ENCODE results near the gene AP5S1.
"Not testable (repeated sequence)": the region's sequence is repeated elsewhere in the genome, so short reads cannot be mapped to it uniquely, and the experiment has no call there.

The AP5S1 gene

DNA sequence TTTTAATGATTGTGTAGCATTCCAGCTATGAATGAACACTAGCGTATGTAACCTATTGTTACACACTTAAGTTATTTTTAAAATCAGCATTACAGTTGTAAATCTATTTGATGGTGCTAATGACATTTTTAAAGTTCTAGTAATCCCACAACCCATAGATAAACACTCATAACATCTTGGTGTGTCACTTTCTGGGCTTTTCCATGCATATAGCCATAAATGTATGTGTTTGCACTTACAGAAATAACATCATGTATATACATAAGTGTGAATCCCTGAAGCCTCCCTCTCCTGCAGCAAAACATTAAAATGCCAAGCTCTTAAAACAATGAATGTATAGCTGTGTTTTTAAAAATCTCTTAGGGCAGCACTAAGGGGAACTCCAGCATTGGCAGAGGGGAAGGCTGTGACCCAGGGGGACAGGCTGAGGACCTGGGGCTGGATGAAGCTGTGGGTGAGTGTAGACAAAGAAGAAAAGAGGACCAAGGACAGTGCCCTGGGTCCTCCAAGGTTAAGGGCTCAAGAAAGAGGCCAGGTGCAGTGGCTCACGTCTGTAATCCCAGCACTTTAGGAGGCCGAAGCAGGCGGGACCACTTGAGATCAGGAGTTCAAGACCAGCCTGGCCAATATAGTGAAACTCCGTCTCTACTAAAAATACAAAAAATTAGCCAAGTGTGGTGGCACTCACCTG is 32.9 kb upstream of the AP5S1 start:
- DNase-seq, result no peak

DNA sequence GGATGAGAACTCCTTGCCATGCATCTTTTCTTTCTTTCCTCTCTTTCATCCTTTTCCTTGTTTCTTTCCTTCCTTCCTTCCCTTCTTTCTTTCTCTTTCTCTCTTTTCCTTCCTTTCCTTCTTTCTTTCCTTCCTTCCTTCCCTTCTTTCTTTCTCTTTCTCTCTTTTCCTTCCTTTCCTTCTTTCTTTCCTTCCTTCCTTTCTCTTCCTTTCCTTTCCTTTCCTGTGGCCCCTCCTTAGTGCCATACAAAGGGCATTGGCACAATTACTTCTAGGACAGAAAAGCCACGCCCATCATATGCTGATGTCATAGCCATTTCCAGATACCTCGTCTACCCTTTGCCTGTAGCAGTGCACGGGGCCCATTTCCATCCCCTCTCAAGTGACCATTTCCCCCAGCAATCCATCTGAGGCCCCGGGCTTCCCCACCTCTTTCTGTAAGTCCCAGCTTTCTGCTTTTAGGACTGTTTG is 31.6 kb upstream of the AP5S1 start:
- DNase-seq, result no peak

DNA sequence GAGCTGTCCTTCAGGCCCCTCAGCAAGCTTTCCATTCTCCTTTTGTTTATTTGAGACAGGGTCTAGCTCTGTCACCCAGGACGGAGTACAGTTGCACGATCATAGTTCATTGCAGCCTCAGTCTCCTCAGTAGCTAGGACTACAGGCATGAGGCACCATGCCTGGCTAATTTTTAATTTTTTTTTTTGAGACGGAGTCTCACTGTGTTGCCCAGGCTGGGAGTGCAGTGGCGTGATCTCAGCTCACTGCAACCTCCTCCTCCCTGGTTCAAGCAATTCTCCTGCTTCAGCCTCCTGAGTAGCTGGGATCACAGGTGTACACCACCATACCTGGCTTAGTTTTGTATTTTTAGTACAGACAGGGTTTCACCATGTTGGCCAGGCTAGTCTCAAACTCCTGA is 31.1 kb upstream of the AP5S1 start:
- DNase-seq, result not testable (repeated sequence)

DNA sequence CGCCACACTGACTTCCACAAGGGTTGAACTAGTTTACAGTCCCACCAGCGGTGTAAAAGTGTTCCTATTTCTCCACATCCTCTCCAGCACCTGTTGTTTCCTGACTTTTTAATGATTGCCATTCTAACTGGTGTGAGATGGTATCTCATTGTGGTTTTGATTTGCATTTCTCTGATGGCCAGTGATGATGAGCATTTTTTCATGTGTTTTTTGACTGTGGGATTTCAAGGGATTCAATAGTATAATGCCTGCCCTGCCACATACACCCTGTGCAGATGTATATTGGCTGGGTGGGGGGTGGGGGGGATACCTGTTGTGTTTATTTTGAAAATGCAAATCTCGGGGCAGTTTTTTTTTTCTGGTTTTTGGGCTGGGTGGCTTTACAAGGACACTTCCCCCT is 26.2 kb upstream of the AP5S1 start:
- not testable (repeated sequence) for DNase-seq

DNA sequence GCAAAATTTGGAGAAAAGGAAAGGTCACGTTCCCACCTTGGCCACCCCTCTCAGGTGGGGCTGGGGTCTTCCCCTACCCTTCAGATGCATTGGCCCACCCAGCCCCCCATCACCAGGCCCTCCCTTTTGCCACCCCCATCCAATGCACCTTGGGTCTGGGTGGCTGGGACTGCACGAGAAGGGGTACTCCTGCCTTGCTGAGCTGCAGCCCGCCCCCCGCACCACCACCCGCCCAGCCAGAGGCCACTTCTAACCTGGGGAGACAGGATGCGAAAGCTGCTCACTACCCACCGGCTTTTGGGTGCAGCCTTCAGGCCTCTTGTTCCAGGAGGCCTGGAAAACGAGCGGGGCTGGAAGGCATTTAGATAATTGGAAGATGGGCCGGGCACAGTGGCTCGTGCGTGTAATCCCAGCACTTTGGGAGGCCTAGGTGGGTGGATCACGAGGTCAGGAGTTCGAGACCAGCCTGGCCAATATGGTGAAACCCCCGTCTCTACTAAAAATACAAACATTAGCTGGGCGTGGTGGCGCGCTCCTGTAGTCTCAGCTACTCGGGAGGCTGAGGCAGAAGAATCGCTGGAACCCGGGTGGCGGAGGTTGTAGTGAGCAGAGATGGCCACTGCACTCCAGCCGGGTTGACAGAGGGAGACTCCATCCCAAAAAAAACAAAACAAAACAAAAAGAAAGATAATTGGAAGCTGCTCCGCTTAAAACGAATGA is 25.5 kb upstream of the AP5S1 start:
- no peak for DNase-seq

DNA sequence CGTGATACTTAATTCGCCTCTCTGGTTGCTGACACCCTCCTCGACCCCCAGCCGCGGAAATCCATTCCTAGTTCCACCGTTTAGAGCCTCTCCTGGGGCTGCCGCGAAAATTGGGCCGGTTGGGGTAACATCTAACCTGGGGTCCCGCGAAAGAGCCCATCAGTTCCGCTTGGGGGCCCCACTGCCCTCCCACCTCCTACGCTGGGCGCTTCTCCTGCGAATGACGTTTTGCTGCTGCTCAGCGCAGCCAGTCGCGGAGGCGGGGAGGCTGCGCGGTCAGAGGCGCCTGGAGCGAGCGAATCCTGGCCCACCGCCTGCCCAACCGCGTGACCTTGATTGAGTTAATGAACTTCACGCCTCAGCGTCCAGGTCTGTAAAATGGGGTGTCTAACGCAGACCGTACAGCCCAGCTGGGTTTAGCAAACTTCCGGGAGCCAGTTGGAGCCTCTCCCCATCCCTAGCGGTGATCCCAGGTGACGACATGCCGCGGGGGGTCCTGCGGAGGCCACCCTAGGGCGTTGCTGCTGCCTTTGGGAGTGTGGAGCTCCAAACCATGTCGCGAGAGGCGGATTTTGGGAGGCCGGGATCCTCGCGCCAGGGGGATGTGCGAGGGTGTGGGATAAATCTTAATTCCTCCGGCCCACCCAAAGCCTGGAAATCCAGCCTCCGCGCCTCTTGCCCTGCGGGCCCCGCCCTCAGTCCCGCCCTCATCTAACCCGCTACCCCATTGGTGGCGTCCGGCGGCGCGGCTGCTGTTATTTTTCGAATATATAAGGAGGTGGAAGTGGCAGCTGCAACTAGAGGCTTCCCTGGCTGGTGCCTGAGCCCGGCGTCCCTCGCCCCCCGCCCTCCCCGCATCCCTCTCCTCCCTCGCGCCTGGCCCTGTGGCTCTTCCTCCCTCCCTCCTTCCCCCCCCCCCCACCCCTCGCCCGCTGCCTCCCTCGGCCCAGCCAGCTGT is 24.6 kb upstream of the AP5S1 start, which contains the start of gene CDC25B:
Gene CDC25B (plus strand): TSS at position 800 of the 958 bp plus-strand sequence. CDS start 222 bp downstream, outside the sequence.
- DNase-seq, result peak; percentile 92

DNA sequence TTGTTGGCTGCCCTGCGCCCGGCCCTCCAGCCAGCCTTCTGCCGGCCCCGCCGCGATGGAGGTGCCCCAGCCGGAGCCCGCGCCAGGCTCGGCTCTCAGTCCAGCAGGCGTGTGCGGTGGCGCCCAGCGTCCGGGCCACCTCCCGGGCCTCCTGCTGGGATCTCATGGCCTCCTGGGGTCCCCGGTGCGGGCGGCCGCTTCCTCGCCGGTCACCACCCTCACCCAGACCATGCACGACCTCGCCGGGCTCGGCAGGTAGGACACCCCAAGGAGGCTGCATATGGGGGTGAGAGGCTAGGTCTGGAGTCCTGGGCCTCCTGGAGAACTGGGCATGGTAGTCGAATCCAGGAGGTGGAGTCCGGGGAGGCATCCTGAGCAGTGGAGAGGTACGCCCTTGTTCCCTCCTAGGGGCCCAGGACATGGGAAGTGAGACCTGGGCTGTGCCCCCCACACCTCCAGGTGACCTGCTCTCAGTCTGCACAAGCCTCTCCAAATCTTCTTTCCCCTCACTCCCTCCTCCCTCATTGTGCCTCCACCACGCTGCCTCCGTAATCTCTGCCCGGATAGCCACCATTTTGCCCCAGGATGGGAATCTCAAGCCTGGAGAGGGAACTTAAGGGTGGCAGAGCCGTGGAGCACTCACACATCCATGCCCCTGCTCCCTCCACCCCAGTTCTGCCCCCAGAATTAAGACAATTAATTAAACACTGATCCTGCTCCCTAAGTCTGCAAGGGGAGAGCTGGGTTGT is 23.7 kb upstream of the AP5S1 start:
- peak; percentile 70 for DNase-seq

DNA sequence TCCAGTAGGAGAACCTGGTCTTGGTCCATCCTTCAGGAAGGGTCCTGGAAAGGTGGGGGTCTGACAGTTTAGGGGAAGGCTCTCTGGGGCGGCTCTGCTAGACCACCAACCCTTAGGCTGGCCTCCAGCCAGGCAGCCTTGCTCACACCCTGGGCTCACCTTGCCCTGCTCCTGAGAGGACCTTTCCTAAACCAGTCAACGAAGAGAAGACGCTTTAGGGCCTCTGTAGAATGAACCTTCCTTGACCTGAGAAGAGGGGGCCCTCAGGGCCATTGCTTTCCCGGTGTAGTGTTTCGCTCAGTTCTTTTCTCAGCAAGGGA is 23.2 kb upstream of the AP5S1 start:
- DNase-seq, result no peak

DNA sequence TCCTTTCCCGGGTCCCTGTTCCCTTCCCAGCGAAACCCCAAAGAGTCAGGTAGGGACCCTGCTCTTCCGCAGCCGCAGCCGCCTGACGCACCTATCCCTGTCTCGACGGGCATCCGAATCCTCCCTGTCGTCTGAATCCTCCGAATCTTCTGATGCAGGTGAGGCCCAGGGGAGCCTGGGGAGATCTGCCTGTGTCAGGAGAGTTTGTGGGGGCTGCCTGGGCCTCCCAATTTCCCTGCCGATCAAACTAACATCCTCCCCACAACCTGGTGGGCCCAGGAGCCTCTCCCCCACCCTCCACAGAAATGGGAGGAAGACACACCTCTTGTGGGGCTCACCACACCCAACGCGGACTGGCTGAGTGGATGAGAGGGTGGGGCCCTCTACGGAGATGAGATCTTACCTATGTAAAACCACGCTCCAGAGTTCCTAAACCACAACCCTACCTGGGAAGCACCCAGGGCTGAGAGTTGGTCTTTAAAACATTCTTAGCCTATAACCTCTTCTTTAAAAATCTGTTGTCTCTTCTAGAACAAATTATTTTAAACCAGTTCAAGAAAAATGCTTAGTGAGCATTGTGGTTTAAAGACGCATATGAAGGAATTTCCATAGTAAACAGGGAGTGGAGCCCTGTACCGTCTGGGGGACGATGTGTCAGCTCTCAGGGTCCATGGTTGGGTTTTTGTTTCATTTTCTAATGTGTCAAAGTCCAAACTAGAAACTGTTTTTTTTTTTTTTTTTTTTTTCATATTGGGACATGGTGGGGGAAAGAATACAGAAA is 22.6 kb upstream of the AP5S1 start:
- DNase-seq, result no peak

DNA sequence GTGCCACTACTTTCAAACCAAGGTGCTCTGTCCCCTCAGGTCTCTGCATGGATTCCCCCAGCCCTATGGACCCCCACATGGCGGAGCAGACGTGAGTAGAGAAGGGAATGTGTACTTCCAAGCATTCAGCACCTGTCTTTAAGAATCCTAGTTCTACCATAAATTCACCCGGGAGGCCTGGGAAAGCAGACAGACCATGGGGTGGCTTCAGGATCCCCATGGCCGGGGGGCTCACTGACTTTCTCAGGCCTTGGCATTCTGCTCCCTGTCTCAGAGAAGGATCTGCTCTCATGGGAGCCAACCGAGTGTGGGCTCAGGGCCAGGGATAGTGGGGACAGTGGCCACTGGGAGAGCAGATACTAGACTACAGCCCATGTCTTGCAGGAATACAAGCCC is 22.0 kb upstream of the AP5S1 start:
- no peak for DNase-seq

DNA sequence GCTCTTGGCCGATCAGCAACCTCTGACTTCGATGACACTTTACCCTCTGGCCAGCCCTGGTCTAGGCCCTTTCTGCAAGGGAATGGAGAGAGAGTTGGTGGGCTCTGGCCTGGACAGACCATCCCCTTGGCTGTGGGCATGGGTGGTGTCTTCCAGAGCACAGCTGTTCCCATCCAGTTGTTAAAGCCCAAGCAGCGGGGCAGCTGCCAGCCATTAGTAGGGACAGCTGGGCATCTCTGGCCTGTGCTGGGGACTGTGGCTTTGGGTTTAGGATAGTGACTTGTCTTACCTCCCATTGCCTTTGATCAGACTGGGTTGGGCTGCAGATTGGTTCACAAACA is 21.5 kb upstream of the AP5S1 start:
- no peak for DNase-seq

DNA sequence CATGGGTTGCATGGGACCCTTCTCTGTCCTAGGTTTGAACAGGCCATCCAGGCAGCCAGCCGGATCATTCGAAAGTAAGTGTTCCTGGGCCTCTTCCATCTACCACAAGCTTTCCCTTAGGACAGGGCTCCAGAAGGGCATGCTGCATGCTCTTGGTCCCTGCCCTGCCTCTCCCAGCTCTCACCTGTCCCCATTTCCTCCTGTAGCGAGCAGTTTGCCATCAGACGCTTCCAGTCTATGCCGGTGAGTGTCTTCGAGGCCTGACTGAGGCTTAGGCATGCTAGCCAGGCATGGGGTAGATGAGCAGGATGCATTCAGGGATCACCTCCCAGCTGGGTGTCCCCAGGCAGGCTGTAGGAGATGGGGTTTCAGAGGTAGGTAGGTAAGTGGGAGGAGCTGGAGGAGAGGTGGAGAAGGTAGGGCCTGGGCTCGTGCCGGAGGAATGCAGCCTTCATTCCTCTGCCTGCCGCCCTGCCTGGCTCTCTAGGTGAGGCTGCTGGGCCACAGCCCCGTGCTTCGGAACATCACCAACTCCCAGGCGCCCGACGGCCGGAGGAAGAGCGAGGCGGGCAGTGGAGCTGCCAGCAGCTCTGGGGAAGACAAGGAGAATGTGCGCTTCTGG is 20.0 kb upstream of the AP5S1 start:
- DNase-seq, result no peak

DNA sequence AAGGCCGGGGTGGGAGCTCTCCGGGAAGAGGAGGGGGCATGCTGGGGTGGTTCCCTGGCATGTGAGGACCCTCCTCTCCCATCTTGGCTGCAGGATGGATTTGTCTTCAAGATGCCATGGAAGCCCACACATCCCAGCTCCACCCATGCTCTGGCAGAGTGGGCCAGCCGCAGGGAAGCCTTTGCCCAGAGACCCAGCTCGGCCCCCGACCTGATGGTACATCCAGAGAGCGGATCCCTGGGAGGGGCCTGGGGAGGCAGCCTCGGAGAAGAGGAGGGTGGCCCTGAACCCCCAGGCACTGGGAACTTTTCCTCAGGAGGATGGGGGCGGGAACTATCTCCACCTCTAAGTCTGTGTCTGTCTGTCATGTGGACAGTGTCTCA is 19.5 kb upstream of the AP5S1 start:
- no peak for DNase-seq

DNA sequence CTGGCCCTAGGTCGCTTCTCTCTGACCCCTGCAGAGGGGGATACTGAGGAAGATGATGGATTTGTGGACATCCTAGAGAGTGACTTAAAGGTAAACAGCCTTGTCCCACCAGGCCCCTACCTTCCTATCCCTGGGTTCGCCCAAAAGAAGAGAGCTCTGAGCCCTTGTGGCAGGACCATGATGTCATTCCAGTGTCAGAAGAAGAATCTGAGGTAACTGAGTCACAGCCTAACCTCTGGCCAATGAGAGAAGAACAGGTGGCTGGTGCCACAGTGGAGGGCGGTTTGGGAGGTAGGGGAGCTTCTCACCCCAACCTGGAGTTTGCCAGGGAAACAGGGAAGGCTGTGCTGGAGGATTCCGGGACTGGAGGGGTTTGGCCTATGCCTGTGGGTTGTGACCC is 19.0 kb upstream of the AP5S1 start:
- no peak for DNase-seq

DNA sequence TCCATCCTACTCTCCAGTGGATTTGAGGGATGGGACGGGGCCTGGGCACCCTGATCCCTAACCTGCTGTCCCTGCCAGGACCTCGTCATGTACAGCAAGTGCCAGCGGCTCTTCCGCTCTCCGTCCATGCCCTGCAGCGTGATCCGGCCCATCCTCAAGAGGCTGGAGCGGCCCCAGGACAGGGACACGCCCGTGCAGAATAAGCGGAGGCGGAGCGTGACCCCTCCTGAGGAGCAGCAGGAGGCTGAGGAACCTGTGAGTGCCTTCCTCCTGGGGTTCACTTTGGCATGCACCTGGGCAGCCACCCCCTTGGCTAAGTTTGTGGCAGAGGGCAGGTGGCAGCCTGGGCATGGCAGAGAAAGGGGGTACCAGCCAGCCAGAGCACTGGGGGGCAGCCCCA is 18.5 kb upstream of the AP5S1 start:
- no peak for DNase-seq

DNA sequence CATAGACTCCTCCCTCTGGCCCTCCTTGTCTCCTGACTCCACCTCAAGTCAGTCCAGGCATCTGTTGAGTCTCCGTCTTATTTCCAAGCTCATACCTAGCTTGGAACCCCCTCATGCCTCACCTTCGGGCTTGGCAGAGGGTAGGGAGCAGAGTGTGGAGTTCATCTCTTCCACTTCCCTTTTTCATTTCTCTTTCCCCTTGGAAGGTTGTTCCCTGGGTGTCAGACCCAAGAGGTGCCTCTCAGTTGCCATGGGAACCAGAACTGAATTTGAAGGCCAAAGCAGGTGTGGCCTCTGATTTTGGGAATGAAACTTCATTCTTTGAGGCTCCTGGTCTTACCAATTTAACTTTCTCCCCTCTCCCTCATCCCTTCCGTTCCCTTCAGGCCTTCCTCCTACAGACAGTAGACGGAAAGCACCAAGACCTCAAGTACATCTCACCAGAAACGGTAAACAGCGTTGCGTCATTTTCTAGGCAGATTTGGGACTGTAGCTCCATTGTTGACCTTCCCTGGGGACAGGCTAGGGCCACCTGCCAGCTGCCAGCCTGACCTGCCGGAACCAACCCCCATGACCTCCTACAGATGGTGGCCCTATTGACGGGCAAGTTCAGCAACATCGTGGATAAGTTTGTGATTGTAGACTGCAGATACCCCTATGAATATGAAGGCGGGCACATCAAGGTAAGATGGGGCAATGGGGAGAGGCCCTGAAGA is 17.7 kb upstream of the AP5S1 start:
- no peak for DNase-seq

DNA sequence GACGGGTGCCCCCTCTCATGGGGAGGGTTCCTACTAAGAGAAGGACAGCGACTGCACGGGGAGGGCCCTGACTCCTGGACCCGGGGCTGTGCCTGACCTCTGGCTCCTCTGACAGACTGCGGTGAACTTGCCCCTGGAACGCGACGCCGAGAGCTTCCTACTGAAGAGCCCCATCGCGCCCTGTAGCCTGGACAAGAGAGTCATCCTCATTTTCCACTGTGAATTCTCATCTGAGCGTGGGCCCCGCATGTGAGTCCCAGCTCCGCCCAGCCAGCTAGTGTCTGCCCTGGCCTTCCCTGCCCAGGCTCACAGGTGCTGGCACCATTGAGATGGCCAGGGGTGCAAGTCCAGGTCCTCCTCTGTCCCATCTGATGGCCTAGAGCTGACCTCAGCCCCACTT is 17.1 kb upstream of the AP5S1 start:
- no peak for DNase-seq

DNA sequence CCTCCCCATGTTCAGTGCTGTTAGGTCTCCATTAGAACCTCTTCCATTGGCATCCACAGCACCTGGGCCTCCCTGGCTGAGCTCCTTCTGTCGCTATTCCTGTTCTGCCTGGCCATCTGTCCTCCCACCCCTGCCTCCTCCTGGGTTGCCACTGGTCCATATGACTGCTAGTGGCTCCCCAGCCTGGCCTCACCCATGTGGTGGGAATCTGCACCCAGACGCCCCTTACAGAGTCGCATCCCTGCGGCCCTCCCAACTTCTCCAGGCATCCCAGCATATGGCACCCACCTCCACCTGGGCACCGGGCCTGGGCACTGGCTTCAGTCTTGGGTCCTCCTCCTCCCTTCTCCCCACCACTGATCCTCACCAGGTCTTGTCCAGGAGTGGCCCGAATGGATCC is 16.5 kb upstream of the AP5S1 start:
- DNase-seq, result no peak

DNA sequence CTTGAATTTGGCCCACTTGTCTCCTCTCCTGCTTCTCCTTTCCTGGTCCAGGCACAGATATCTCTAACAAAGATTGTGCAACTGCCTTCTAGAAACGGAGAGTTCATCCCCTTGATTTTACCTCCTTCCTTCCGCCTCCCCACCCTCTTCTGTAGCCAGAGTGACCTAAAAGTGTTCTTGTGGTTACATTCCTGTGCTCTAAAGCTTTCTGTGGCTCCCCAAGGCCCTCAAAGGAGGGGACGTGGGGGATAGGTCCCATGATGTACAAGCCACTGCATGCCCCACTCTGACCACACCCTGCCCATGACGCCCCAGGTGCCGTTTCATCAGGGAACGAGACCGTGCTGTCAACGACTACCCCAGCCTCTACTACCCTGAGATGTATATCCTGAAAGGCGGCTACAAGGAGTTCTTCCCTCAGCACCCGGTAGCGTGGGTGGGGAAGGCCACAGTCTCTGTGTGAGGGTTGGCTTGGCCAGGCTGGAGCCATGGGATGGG is 16.0 kb upstream of the AP5S1 start:
- no peak for DNase-seq

DNA sequence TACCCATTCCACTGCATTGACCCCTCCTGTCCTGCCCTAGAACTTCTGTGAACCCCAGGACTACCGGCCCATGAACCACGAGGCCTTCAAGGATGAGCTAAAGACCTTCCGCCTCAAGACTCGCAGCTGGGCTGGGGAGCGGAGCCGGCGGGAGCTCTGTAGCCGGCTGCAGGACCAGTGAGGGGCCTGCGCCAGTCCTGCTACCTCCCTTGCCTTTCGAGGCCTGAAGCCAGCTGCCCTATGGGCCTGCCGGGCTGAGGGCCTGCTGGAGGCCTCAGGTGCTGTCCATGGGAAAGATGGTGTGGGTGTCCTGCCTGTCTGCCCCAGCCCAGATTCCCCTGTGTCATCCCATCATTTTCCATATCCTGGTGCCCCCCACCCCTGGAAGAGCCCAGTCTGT is 15.6 kb upstream of the AP5S1 start:
- no peak for DNase-seq
